HG03457 (cell line): ENCODE results near the gene NUP155.
A peak's percentile ranks its signal among the peaks of the same experiment; 100 is the strongest.
"Not testable (repeated sequence)": the region's sequence is repeated elsewhere in the genome, so short reads cannot be mapped to it uniquely, and the experiment has no call there.

Experiments used
- ATAC-seq: cut with Tn5 transposase; IDR thresholded peaks from one replicate; pipeline ENCODE4 v1.9.1; 2021; ENCODE audit warnings: moderate number of reproducible peaks; ENCODE audit not compliant: unreplicated experiment

Gene NUP155

GRCh38 chr5:37283214-37283820 is 87.6 kb downstream of the NUP155 start:
- ATAC-seq = no peak

- no peak for ATAC-seq
Measured at GRCh38 chr5:37275511-37275910, 95.4 kb downstream of the NUP155 start.

GRCh38 chr5:37272511-37272910 is 98.4 kb downstream of the NUP155 start:
- ATAC-seq = no peak

GRCh38 chr5:37268100-37268499 is 102.8 kb downstream of the NUP155 start:
- not testable (repeated sequence) for ATAC-seq

- ATAC-seq = no peak
Measured at GRCh38 chr5:37255774-37256358, 115.0 kb downstream of the NUP155 start.

- ATAC-seq = no peak
Measured at GRCh38 chr5:37254581-37254980, 116.3 kb downstream of the NUP155 start.

GRCh38 chr5:37251665-37252064 is 119.2 kb downstream of the NUP155 start:
- ATAC-seq = no peak

- no peak for ATAC-seq
Measured at GRCh38 chr5:37249815-37250164, 121.1 kb downstream of the NUP155 start.

GRCh38 chr5:37248970-37249814 is 121.7 kb downstream of the NUP155 start, which contains the start of gene CPLANE1:
CPLANE1 (minus strand) TSS chr5:37249376; CDS start chr5:37247698, 1,678 bp downstream.
- ATAC-seq = peak; percentile 84

- ATAC-seq = no peak
Measured at GRCh38 chr5:37248421-37248969, 122.4 kb downstream of the NUP155 start.

GRCh38 chr5:37247496-37247895 is 123.4 kb downstream of the NUP155 start:
- no peak for ATAC-seq

GRCh38 chr5:37247036-37247435 is 123.9 kb downstream of the NUP155 start:
- ATAC-seq = no peak
